ENCODE data around the gene CFAP54.

DNA sequence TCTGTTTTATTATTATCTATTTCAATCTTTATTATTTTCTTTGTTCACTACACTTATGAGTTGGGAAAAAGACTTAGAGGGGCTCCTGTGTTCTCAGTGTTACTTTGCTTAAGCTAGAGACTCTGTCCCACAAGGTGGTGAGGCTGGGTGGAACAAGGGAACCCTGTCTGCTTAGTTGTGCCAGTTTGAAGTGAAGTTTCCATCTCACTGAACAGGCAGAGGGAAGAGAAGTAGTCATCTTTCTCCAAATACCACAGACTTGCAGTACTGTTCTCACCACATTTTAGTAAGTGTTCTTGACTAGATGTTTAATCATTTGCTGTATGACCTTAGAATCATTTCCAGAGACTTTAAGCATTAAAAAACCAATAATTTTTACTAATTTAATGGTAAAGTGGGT, 222.0 kb downstream of the CFAP54 start:
- TF ChIP-seq EZH2 (IDR thresholded peaks at IDR 0.05; ENCODE audit: low read length, missing control alignments) = no peak
- no peak for TF ChIP-seq CTCF (conservative IDR thresholded peaks at IDR 0.05 in 1 of 2, IDR thresholded peaks at IDR 0.05 in 1 of 2; ENCODE audit: low read depth in 1 of 2, low read length in 2 of 2)

All from fibroblast of lung (primary cell).